ENCODE results near the gene ITIH2.

Gene ITIH2

GRCh38 chr10:7700577-7701125 lies 2.5 kb upstream of the ITIH2 start:
- in situ Hi-C loops (cut with MboI; ENCODE audit: low sequenced_read_pairs, unreplicated experiment): no loop called here
- no peak for TF ChIP-seq CTCF (IDR thresholded peaks at IDR 0.05; ENCODE audit: borderline replicate concordance, control extremely low read depth, extremely low read depth, insufficient read depth, missing control alignments)
- no peak for DNase-seq (ENCODE audit: low spot score)

- no peak for DNase-seq (ENCODE audit: low spot score)
- in situ Hi-C loops (cut with MboI; ENCODE audit: low sequenced_read_pairs, unreplicated experiment): no loop called here
- no peak for TF ChIP-seq CTCF (IDR thresholded peaks at IDR 0.05; ENCODE audit: borderline replicate concordance, control extremely low read depth, extremely low read depth, insufficient read depth, missing control alignments)
These were observed 1.9 kb upstream of the ITIH2 start for GRCh38 chr10:7701158-7701742.

- no peak for TF ChIP-seq CTCF (IDR thresholded peaks at IDR 0.05; ENCODE audit: borderline replicate concordance, control extremely low read depth, extremely low read depth, insufficient read depth, missing control alignments)
- no peak for DNase-seq (ENCODE audit: low spot score)
- in situ Hi-C loops (cut with MboI; ENCODE audit: low sequenced_read_pairs, unreplicated experiment): no loop called here
These were observed 766 bp upstream of the ITIH2 start for GRCh38 chr10:7702288-7702812.

GRCh38 chr10:7704071-7705016 lies 1.2 kb downstream of the ITIH2 start:
- no peak for TF ChIP-seq CTCF (IDR thresholded peaks at IDR 0.05; ENCODE audit: borderline replicate concordance, control extremely low read depth, extremely low read depth, insufficient read depth, missing control alignments)
- DNase-seq (ENCODE audit: low spot score): no peak
- in situ Hi-C loops (cut with MboI; ENCODE audit: low sequenced_read_pairs, unreplicated experiment): no loop called here

- TF ChIP-seq CTCF (IDR thresholded peaks at IDR 0.05; ENCODE audit: borderline replicate concordance, control extremely low read depth, extremely low read depth, insufficient read depth, missing control alignments): no peak
- in situ Hi-C loops (cut with MboI; ENCODE audit: low sequenced_read_pairs, unreplicated experiment): no loop called here
- no peak for DNase-seq (ENCODE audit: low spot score)
These were observed 2.2 kb downstream of the ITIH2 start for GRCh38 chr10:7705341-7705740.

GRCh38 chr10:7706534-7707073 lies 3.5 kb downstream of the ITIH2 start:
- no peak for DNase-seq (ENCODE audit: low spot score)
- in situ Hi-C loops (cut with MboI; ENCODE audit: low sequenced_read_pairs, unreplicated experiment): no loop called here
- TF ChIP-seq CTCF (IDR thresholded peaks at IDR 0.05; ENCODE audit: borderline replicate concordance, control extremely low read depth, extremely low read depth, insufficient read depth, missing control alignments): no peak

All from GM13976 (cell line).